ENCODE data around the gene GNAQ. TPM values are rescaled to one million over a fixed set of nuclear protein-coding genes. Genes with fewer than 3 reads are reported as not detected.
"Not testable (repeated sequence)": the region's sequence is repeated elsewhere in the genome, so short reads cannot be mapped to it uniquely, and the experiment has no call there.

The GNAQ gene
- total RNA-seq, 1 donor from 2014 or later: 64.9 TPM

DNA sequence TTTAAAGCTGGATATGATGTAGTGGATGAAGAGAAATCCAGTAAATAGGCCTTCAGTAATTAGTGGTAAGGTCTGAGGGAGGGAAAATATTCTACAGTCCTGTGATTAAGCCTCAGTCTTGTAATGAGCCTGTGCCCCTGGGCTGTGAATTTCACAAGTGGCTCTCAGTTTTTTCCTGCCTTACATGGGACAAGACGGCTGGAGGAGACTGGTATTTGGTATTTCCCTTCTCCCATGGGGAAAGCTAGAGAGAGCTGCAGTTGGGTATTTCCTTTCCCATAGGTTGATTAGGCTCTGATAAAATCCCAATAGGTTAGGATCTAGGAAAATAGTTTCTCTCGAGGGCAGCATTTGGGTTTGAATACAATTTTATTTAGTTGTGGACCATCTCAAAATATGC lies 321.3 kb downstream of the GNAQ start:
- Mint-ChIP-seq H3K4me1 (ENCODE audit: low read depth) (no peaks in the 10 kb centered on the region), H3K9me3 (ENCODE audit: low read depth) (peaks cover 17% of the 10 kb centered on the region), H3K27me3 (no peaks in the 10 kb centered on the region), H3K27ac (no peak overlapping the region), H3K36me3 (ENCODE audit: insufficient read depth) (peaks cover 2% of the 10 kb centered on the region), H3K4me3 (ENCODE audit: low read depth) (no peak overlapping the region)
- TF ChIP-seq, protein P1, sequence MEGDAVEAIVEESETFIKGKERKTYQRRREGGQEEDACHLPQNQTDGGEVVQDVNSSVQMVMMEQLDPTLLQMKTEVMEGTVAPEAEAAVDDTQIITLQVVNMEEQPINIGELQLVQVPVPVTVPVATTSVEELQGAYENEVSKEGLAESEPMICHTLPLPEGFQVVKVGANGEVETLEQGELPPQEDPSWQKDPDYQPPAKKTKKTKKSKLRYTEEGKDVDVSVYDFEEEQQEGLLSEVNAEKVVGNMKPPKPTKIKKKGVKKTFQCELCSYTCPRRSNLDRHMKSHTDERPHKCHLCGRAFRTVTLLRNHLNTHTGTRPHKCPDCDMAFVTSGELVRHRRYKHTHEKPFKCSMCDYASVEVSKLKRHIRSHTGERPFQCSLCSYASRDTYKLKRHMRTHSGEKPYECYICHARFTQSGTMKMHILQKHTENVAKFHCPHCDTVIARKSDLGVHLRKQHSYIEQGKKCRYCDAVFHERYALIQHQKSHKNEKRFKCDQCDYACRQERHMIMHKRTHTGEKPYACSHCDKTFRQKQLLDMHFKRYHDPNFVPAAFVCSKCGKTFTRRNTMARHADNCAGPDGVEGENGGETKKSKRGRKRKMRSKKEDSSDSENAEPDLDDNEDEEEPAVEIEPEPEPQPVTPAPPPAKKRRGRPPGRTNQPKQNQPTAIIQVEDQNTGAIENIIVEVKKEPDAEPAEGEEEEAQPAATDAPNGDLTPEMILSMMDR (IDR thresholded peaks at IDR 0.05; ENCODE audit: unreplicated experiment): no peak
- no peak for DNase-seq (ENCODE audit: low spot score, unreplicated experiment)

DNA sequence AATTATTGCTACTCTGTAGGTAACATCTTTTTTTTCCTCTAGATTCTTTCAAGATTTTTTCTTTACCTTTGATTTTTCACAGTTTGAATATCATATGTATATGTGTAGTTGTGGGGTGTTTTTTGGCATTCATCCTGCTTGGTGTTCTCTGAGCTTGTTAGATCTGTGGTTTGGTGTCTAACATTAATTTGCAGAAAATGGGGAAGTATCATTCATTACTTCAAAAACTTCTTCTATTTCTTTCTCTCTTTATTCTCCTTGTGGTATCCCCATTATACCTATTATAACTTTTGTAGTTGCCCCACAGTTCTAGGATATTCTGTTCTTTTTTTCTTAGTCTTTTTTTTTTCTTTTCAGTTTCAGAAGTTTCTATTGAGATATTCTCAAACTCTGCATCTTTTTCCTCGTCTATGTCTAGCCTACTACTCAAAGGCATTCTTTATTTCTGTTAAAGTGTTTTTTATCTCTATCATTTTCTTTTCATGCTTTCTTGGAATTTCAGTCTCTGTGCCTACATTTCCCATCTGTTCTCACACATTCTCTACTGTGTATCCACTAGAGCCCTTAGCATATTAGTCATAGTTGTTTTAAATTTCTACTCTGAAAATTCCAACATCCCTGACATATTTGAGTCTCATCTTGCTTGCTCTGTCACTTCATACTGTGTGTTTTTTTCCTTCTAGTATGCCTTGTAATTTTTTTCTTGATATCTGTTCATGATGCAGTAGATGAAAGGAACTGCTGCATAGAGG lies 323.4 kb downstream of the GNAQ start:
- peaks cover 24% of the 10 kb centered on the region for H3K9me3 Mint-ChIP-seq (ENCODE audit: low read depth)
- no peaks in the 10 kb centered on the region for H3K27me3 Mint-ChIP-seq
- TF ChIP-seq, protein P1 (IDR thresholded peaks at IDR 0.05; ENCODE audit: unreplicated experiment): no peak
- no peak for DNase-seq (ENCODE audit: low spot score, unreplicated experiment)
- H3K4me3 Mint-ChIP-seq (ENCODE audit: low read depth): no peak overlapping the region
- no peak overlapping the region for H3K27ac Mint-ChIP-seq
- peaks cover 5% of the 10 kb centered on the region for H3K36me3 Mint-ChIP-seq (ENCODE audit: insufficient read depth)
- H3K4me1 Mint-ChIP-seq (ENCODE audit: low read depth): peaks cover 3% of the 10 kb centered on the region

DNA sequence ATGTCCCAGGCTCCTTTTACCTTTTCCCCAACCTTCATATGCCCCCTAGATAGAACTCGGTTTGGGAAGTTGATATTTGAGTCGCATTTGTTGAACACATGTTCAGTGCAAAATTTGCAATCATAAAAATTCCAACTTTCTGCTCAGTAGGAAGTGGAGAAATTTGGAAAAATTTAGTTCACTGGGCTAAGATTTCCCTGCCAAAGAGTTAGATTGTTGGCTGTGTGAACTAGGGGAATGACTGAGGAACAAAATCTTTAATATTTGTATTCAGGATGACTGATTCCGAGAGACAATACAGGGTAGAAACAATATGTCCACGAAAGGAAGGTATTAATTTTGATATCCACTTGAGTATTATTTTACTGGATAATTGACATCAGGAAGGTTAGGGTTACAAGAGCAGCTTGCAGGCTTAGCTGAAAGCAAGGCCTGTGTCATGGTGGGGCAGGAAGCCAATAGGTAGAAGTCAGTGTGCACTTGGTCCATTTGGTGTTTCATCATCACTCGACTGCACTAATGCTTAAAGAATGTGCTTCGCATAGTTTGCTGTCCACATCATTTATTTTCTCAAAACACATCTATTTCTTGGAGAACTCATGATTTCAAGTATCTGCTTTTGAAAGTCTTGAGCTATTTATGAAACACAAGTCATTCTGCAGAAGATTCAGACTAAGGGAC lies 324.1 kb downstream of the GNAQ start:
- no peak overlapping the region for H3K27ac Mint-ChIP-seq
- no peaks in the 10 kb centered on the region for H3K27me3 Mint-ChIP-seq
- peaks cover 24% of the 10 kb centered on the region for H3K9me3 Mint-ChIP-seq (ENCODE audit: low read depth)
- H3K4me1 Mint-ChIP-seq (ENCODE audit: low read depth): peaks cover 3% of the 10 kb centered on the region
- H3K36me3 Mint-ChIP-seq (ENCODE audit: insufficient read depth): peaks cover 5% of the 10 kb centered on the region
- H3K4me3 Mint-ChIP-seq (ENCODE audit: low read depth): no peak overlapping the region
- TF ChIP-seq, protein P1 (IDR thresholded peaks at IDR 0.05; ENCODE audit: unreplicated experiment): no peak
- DNase-seq (ENCODE audit: low spot score, unreplicated experiment): no peak

GRCh38 chr9:77705636-77706035 lies 326.0 kb downstream of the GNAQ start:
- Mint-ChIP-seq H3K4me3 (ENCODE audit: low read depth) (no peak overlapping the region), H3K4me1 (ENCODE audit: low read depth) (peaks cover 13% of the 10 kb centered on the region), H3K9me3 (ENCODE audit: low read depth) (peaks cover 21% of the 10 kb centered on the region), H3K36me3 (ENCODE audit: insufficient read depth) (peaks cover 7% of the 10 kb centered on the region), H3K27ac (no peak overlapping the region), H3K27me3 (no peaks in the 10 kb centered on the region)
- TF ChIP-seq, protein P1 (IDR thresholded peaks at IDR 0.05; ENCODE audit: unreplicated experiment): no peak
- DNase-seq (ENCODE audit: low spot score, unreplicated experiment): no peak

DNA sequence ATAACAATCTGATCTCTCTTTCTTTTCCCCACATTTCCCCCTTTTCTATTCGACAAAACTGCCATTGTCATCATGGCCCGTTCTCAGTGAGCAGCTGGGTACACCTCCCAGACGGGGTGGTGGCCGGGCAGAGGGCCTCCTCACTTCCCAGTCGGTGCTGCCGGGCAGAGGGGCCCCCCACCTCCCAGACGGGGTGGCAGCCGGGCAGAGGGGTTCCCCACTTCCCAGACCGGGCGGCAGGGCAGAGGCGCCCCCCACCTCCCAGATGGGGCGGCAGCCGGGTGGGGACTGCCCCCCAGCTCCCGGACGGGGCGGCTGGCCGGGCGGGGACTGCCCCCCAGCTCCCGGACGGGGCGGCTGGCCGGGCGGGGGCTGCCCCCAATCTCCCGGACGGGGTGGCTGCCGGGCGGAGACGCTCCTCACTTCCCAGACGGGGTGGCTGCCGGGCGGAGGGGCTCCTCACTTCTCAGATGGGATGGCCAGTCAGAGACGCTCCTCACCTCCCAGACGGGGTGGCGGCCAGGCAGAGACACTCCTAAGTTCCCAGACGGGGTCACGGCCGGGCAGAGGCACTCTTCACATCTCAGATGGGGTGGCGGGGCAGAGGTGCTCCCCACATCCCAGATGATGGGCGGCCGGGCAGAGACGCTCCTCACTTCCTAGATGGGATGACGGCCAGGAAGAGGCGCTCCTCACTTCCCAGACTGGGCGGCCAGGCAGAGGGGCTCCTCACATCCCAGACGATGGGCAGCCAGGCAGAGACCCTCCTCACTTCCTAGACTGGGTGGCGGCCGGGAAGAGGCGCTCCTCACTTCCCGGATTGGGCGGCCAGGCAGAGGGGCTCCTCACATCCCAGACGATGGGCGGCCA lies 328.9 kb downstream of the GNAQ start:
- H3K27ac Mint-ChIP-seq; DNase-seq (ENCODE audit: low spot score, unreplicated experiment); H3K36me3 Mint-ChIP-seq (ENCODE audit: insufficient read depth); H3K27me3 Mint-ChIP-seq; H3K4me3 Mint-ChIP-seq (ENCODE audit: low read depth); H3K9me3 Mint-ChIP-seq (ENCODE audit: low read depth): not testable (repeated sequence)
- H3K4me1 Mint-ChIP-seq (ENCODE audit: low read depth): peaks cover 13% of the 10 kb centered on the region

All from progenitor cell of endocrine pancreas (in vitro differentiated cells).